Mesenchymal stem cell (in vitro differentiated cells and primary cell): ENCODE measurements around the gene GLRA3.

Experiments
- DNase-seq: peaks from one replicate; pipeline ENCODE4 v3.0.0-alpha.2; 2013
- H2AFZ ChIP-seq: one replicate; pipeline ENCODE4 v1.6.1; 2013; ENCODE audit warnings: low read depth, mild to moderate bottlenecking, control low read depth, inconsistent platforms, low read length, moderate library complexity
- H2AK5ac ChIP-seq: 2 replicates; pipeline ENCODE4 v1.6.1; 2013; ENCODE audit warnings: low read length, moderate library complexity, mild to moderate bottlenecking, inconsistent platforms; ENCODE audit not compliant: severe bottlenecking
- H2BK120ac ChIP-seq: one replicate; pipeline ENCODE4 v1.6.1; 2013; ENCODE audit warnings: low read depth, mild to moderate bottlenecking, inconsistent platforms, low read length, moderate library complexity
- H2BK12ac ChIP-seq, 2 experiments: one replicate each; pipeline ENCODE4 v1.6.1; 2013; ENCODE audit warnings: inconsistent platforms in 2 of 2, low read length in 2 of 2, mild to moderate bottlenecking in 2 of 2, moderate library complexity in 2 of 2, control low read depth in 1 of 2
- H2BK15ac ChIP-seq: one replicate; pipeline ENCODE4 v1.6.1; 2013; ENCODE audit warnings: mild to moderate bottlenecking, low read depth, inconsistent platforms; ENCODE audit not compliant: poor library complexity, severe bottlenecking
- H2BK5ac ChIP-seq: 2 replicates; pipeline ENCODE4 v1.6.1; 2013; ENCODE audit warnings: low read depth, mild to moderate bottlenecking, low read length, control low read depth, inconsistent platforms; ENCODE audit not compliant: poor library complexity, severe bottlenecking
- H3K14ac ChIP-seq, 2 experiments: one replicate each; pipeline ENCODE4 v1.6.1; 2013; ENCODE audit warnings: inconsistent platforms in 2 of 2, low read length in 2 of 2, control low read depth in 1 of 2, mild to moderate bottlenecking in 1 of 2, moderate library complexity in 1 of 2
- H3K18ac ChIP-seq, 2 experiments: one replicate each; pipeline ENCODE4 v1.6.1; 2013; ENCODE audit warnings: inconsistent platforms in 2 of 2, low read length in 2 of 2, control low read depth in 1 of 2, low read depth in 1 of 2, mild to moderate bottlenecking in 1 of 2
- H3K23ac ChIP-seq, 2 experiments: one replicate each; pipeline ENCODE4 v1.6.1; 2013; ENCODE audit warnings: inconsistent platforms in 2 of 2, low read length in 2 of 2, mild to moderate bottlenecking in 2 of 2, moderate library complexity in 2 of 2, control low read depth in 1 of 2
- H3K27ac ChIP-seq: 2 replicates; pipeline ENCODE4 v1.5.1; 2013; ENCODE audit warnings: mild to moderate bottlenecking, moderate library complexity, low read length, control low read depth, inconsistent platforms; ENCODE audit not compliant: poor library complexity, severe bottlenecking
- H3K27me3 ChIP-seq, 2 experiments: 2 replicates each; pipeline versions ENCODE4 v1.6.1 to v1.7.0; 2013; ENCODE audit warnings: low read length in 2 of 2, mild to moderate bottlenecking in 2 of 2, moderate library complexity in 2 of 2, control low read depth in 1 of 2, inconsistent platforms in 1 of 2; ENCODE audit not compliant: control insufficient read depth in 1 of 2, insufficient read depth in 1 of 2
- H3K36me3 ChIP-seq, 2 experiments: 2 replicates each; pipeline versions ENCODE4 v1.6.1 to v1.7.0; 2013; ENCODE audit warnings: low read length in 2 of 2, control low read depth in 1 of 2, inconsistent platforms in 1 of 2, low read depth in 1 of 2, mild to moderate bottlenecking in 1 of 2; ENCODE audit not compliant: insufficient read depth in 2 of 2, control insufficient read depth in 1 of 2
- H3K4ac ChIP-seq, 2 experiments: one replicate each; pipeline ENCODE4 v1.6.1; 2013; ENCODE audit warnings: inconsistent platforms in 2 of 2, low read length in 2 of 2, mild to moderate bottlenecking in 2 of 2, moderate library complexity in 2 of 2, control low read depth in 1 of 2, low read depth in 1 of 2
- H3K4me1 ChIP-seq: 2 replicates; pipeline ENCODE4 v1.6.1; 2013; ENCODE audit warnings: low read depth, low read length, control low read depth; ENCODE audit not compliant: control insufficient read depth, insufficient read depth
- H3K4me2 ChIP-seq: 2 replicates; pipeline ENCODE4 v1.6.1; 2013; ENCODE audit warnings: low read length, mild to moderate bottlenecking, inconsistent platforms; ENCODE audit not compliant: poor library complexity, severe bottlenecking
- H3K4me3 ChIP-seq, 2 experiments: 2 replicates each; pipeline versions ENCODE4 v1.5.1 to v1.7.0; 2013; ENCODE audit warnings: low read length in 2 of 2, mild to moderate bottlenecking in 2 of 2, control low read depth in 1 of 2, low read depth in 1 of 2; ENCODE audit not compliant: insufficient read depth in 1 of 2
- H3K79me1 ChIP-seq: replicated peaks from 2 replicates; pipeline ENCODE4 v1.6.1; 2013; ENCODE audit warnings: mild to moderate bottlenecking, control low read depth, low read length, inconsistent platforms; ENCODE audit not compliant: poor library complexity, severe bottlenecking
- H3K9ac ChIP-seq: 2 replicates; pipeline ENCODE4 v1.7.0; 2013; ENCODE audit warnings: mild to moderate bottlenecking, low read length, moderate library complexity
- H3K9me3 ChIP-seq: 2 replicates; pipeline ENCODE4 v1.7.0; 2013; ENCODE audit warnings: mild to moderate bottlenecking, low read length; ENCODE audit not compliant: control insufficient read depth
- H4K8ac ChIP-seq: one replicate; pipeline ENCODE4 v1.6.1; 2013; ENCODE audit warnings: inconsistent platforms, mild to moderate bottlenecking, low read length, moderate library complexity
- H4K91ac ChIP-seq: one replicate; pipeline ENCODE4 v1.6.1; 2013; ENCODE audit warnings: mild to moderate bottlenecking, low read length, inconsistent platforms
- WGBS: methylation state at CpG from one replicate; pipeline ENCODE4 v1.1.7; 2013; ENCODE audit warnings: mixed read lengths; 5-methylcytosine and 5-hydroxymethylcytosine counted together

Gene GLRA3

DNA sequence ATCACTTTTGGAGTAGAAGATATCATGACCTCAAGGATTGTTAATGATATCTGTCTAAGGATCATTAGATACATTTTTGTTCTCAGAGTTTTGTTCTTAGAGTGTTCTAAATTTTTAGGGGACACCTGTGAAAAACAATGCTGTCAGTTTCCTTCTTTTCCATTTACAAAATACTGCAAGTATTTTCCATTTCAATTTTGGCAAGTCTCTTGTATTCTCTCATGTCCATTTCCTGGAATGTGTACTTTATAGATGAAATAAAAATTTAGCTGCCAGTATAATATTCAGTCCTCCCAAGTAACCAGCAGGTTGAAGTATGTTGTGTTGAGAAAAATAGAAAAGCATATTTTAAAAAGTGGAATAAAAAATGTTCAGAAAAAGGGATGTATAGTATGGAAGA, 188.9 kb downstream of the GLRA3 start:
- H3K9ac ChIP-seq: no peak overlapping the region
- no peaks in the 10 kb centered on the region for H3K4me1 ChIP-seq
- no peaks in the 10 kb centered on the region for H3K79me1 ChIP-seq
- no peak overlapping the region for H3K23ac ChIP-seq
- no peaks in the 10 kb centered on the region for H3K9me3 ChIP-seq
- no peak overlapping the region for H3K14ac ChIP-seq
- H2AK5ac ChIP-seq: no peak overlapping the region
- H4K91ac ChIP-seq: no peak overlapping the region
- H3K36me3 ChIP-seq: no peaks in the 10 kb centered on the region
- H3K18ac ChIP-seq: no peak overlapping the region
- no peak overlapping the region for H2AFZ ChIP-seq
- no peak overlapping the region for H2BK15ac ChIP-seq
- H3K27me3 ChIP-seq: no peaks in the 10 kb centered on the region
- no peak overlapping the region for H4K8ac ChIP-seq
- no peak overlapping the region for H3K4me2 ChIP-seq
- DNase-seq: no peak
- H2BK5ac ChIP-seq: no peak overlapping the region
- H3K4me3 ChIP-seq: no peak overlapping the region
- no peak overlapping the region for H3K27ac ChIP-seq
- H2BK120ac ChIP-seq: no peak overlapping the region
- H3K4ac ChIP-seq: no peak overlapping the region
- H2BK12ac ChIP-seq: no peak overlapping the region

DNA sequence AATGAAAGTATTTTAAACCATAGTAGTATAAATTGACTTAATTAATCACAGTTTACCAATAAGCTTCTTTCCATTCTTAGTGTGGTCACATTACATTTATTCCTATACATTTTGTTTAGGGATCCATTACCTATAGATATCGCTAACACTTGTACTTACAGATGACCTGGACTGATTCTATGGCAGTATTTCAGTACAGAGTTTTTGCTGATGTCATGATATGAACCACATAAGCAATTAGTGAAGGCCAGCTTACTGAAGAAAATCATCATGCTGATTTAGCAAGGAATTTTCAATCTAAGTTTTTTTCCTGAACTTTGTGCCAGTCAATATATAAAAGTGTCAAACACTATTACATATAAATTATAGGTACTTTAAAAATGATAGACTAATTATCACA, 193.3 kb downstream of the GLRA3 start:
- WGBS: no CpG with 5 or more reads among the region's 1 CpG
- H3K27ac ChIP-seq: no peak overlapping the region
- no peak overlapping the region for H2AK5ac ChIP-seq
- no peak overlapping the region for H3K4me2 ChIP-seq
- no peak overlapping the region for H2BK12ac ChIP-seq
- H3K9me3 ChIP-seq: no peaks in the 10 kb centered on the region
- no peak for DNase-seq
- H3K79me1 ChIP-seq: no peaks in the 10 kb centered on the region
- no peaks in the 10 kb centered on the region for H3K36me3 ChIP-seq
- H3K23ac ChIP-seq: no peak overlapping the region
- H3K14ac ChIP-seq: no peak overlapping the region
- no peak overlapping the region for H3K4ac ChIP-seq
- H4K8ac ChIP-seq: no peak overlapping the region
- no peak overlapping the region for H4K91ac ChIP-seq
- H3K4me1 ChIP-seq: no peaks in the 10 kb centered on the region
- no peaks in the 10 kb centered on the region for H3K27me3 ChIP-seq
- no peak overlapping the region for H3K4me3 ChIP-seq
- no peak overlapping the region for H2BK120ac ChIP-seq
- no peak overlapping the region for H2BK5ac ChIP-seq
- no peak overlapping the region for H2AFZ ChIP-seq
- H3K9ac ChIP-seq: no peak overlapping the region
- no peak overlapping the region for H2BK15ac ChIP-seq
- no peak overlapping the region for H3K18ac ChIP-seq

DNA sequence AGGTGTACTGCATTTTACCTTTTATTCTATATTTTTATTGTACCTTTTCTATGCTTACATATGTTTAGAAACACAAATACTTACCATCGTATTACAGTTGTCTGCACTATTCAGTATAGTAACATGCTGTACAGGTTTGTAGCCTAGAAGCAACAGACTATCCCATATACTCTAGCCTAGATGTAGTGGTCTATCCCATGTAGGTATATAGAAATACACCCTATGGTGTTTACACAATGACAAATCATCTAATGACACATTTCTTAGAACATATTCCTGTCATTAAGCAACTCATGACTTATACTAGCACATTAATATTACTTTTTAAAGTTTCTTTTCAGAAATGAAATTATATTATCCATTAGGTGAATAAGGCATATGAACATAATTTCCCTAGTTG, 195.6 kb downstream of the GLRA3 start:
- H3K27me3 ChIP-seq: no peaks in the 10 kb centered on the region
- DNase-seq: no peak
- H2BK12ac ChIP-seq: no peak overlapping the region
- no peak overlapping the region for H3K23ac ChIP-seq
- H3K27ac ChIP-seq: no peak overlapping the region
- H3K36me3 ChIP-seq: no peaks in the 10 kb centered on the region
- H4K91ac ChIP-seq: no peak overlapping the region
- no peak overlapping the region for H2AK5ac ChIP-seq
- H3K18ac ChIP-seq: no peak overlapping the region
- H4K8ac ChIP-seq: no peak overlapping the region
- no CpG with 5 or more reads among the region's 1 CpG for WGBS
- H2AFZ ChIP-seq: no peak overlapping the region
- no peaks in the 10 kb centered on the region for H3K79me1 ChIP-seq
- H3K4me1 ChIP-seq: no peaks in the 10 kb centered on the region
- H3K4me2 ChIP-seq: no peak overlapping the region
- H2BK120ac ChIP-seq: no peak overlapping the region
- H2BK15ac ChIP-seq: no peak overlapping the region
- no peak overlapping the region for H3K9ac ChIP-seq
- no peak overlapping the region for H3K14ac ChIP-seq
- no peak overlapping the region for H3K4me3 ChIP-seq
- H3K4ac ChIP-seq: no peak overlapping the region
- H2BK5ac ChIP-seq: no peak overlapping the region
- no peaks in the 10 kb centered on the region for H3K9me3 ChIP-seq

DNA sequence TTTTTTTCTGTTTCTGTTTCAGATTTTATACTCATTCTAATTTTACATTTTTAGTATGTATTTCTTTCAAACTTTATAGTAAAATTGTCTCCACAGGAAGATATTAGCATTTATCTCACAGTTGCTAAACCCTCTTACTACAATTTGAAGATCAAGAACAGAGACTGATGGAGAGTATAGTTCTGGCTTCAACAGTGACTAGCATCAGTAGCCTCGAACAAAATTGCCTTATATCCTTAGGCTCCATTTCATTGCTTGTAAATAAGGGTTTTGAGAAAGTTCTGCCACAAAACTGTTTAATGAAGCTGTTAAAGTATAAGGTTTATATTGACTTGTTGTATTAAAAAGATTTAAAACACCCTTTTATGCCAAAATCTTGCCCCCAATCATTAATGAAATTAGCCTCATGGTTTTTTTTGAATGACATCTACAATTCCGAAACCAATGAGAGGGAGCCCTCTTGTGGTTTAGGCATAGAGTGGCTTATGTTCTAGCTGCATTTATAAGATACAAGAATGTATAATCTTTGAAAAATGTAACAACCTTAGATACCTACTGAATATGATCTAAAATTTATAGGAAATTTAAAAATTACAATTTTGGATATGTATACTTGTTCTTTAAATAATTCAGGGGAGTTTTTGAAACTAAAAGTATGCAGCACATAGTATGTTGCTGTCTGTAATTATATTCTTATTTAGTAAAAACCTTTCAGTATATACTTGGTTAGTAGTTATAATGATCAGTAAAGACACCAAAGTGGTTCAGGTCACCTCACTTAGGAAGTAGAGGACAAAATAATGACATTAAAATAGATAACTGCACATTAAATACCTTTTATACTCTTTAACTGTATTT, 196.9 kb downstream of the GLRA3 start:
- H3K4me2 ChIP-seq: no peak overlapping the region
- no peaks in the 10 kb centered on the region for H3K79me1 ChIP-seq
- no peak overlapping the region for H2BK120ac ChIP-seq
- no peak overlapping the region for H2BK12ac ChIP-seq
- H3K27me3 ChIP-seq: no peaks in the 10 kb centered on the region
- no peak overlapping the region for H3K14ac ChIP-seq
- H3K36me3 ChIP-seq: no peaks in the 10 kb centered on the region
- H3K27ac ChIP-seq: no peak overlapping the region
- H3K9me3 ChIP-seq: no peaks in the 10 kb centered on the region
- no peak overlapping the region for H2AFZ ChIP-seq
- H3K4me1 ChIP-seq: no peaks in the 10 kb centered on the region
- no peak overlapping the region for H2BK15ac ChIP-seq
- no peak overlapping the region for H4K91ac ChIP-seq
- no peak overlapping the region for H3K23ac ChIP-seq
- DNase-seq: peak; percentile 61
- no peak overlapping the region for H3K18ac ChIP-seq
- H2BK5ac ChIP-seq: no peak overlapping the region
- no peak overlapping the region for H2AK5ac ChIP-seq
- no peak overlapping the region for H3K9ac ChIP-seq
- H4K8ac ChIP-seq: no peak overlapping the region
- H3K4ac ChIP-seq: no peak overlapping the region
- no peak overlapping the region for H3K4me3 ChIP-seq
- no CpG with 5 or more reads among the region's 2 CpGs for WGBS
